SH-SY5Y (cell line): ENCODE results near the gene ENAH.

ENCODE experiments used
- GATA2 ChIP-seq: IDR thresholded peaks from 2 replicates; pipeline ENCODE4 v1.6.1; 2011; ENCODE audit warnings: mild to moderate bottlenecking, low read depth, low read length
- GATA3 ChIP-seq: IDR thresholded peaks from 2 replicates; pipeline ENCODE4 v1.6.1; 2011; ENCODE audit warnings: low read depth, mild to moderate bottlenecking, low read length, moderate library complexity

Gene ENAH

GRCh38 chr1:225458222-225458631 lies 194.7 kb downstream of the ENAH start:
- TF ChIP-seq GATA2, result no peak
- no peak for TF ChIP-seq GATA3

GRCh38 chr1:225454733-225455132 lies 198.2 kb downstream of the ENAH start:
- TF ChIP-seq GATA2 (no peak), GATA3 (no peak)

- TF ChIP-seq GATA2 (no peak), GATA3 (no peak)
Measured at GRCh38 chr1:225453797-225454648, 198.9 kb downstream of the ENAH start.

DNA sequence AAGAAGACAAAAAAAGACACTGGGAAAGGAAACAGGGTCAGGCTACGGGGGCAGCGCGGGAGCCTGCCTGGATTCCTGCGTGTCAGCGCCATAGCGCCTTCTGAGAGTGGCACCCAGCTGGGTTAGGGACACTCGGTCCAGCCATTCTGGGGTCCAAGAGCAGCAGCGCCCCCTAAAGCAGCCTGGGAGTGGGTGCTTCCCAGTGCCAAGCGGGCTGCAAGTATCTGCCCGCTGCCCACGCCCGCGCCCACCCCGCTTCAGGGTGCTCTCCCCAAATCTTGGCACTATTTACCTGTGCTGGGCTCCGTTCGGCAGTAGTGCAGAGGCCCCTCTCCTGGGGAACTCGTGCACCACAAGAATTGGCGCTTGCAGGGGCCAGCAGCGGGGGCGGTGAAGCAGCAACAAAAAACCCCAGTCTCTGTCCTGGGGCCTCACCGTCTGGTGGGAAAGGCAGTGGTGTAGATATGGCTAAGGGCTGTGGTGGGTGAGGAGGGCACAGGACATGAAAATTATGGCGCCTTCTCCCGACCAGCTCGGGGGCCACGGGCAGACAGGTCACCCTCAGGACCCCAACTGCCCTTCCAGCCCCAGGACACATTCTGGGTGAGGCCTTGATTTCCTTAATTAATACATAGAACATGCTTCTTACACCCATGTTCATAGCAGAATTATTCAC lies 200.9 kb downstream of the ENAH start:
- TF ChIP-seq GATA3, result no peak
- no peak for TF ChIP-seq GATA2

DNA sequence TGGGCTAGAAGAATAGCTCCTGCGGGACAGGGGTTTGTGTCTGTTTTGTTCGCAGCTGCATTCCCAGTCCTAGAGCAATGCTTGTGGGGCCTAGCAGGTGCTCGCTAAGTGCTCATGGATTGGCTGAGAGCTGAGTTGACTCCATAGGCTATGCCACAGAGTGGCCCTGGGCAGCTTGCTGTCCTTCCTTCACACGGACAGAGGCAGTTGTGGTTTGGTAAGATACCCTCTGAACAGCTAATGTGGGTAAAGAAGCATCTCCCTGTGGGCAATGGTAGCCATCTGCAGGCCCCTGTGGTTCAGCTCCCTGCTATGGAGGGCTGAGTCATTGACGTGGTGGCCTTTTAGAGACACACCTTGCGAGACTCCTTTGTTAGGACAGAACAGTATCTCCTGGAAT lies 201.6 kb downstream of the ENAH start:
- TF ChIP-seq GATA2 (no peak), GATA3 (no peak)

GRCh38 chr1:225450491-225451191 lies 202.3 kb downstream of the ENAH start:
- no peak for TF ChIP-seq GATA3
- TF ChIP-seq GATA2, result no peak

DNA sequence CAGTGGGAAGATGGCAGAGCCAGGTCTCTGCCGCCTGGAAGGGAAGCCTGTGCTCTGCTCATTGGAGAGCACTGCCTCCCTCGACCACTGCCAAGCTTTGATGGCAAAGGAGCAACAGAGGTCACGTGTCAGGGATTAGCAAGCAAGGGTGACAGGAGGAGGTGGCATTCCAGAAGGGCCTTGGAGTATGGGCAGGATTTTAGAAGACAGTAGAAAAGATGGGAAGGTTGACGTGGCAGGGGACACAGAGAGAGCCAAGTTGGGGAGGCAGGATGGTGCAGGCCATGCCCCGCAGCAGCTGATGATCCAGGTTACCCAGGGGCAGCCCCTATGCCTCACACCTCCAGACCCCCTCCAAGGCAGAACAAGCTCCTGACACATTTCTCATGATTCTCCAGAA lies 203.1 kb downstream of the ENAH start:
- TF ChIP-seq GATA2, result no peak
- TF ChIP-seq GATA3, result no peak

GRCh38 chr1:225449261-225449660 lies 203.7 kb downstream of the ENAH start:
- TF ChIP-seq GATA2 (no peak), GATA3 (no peak)

DNA sequence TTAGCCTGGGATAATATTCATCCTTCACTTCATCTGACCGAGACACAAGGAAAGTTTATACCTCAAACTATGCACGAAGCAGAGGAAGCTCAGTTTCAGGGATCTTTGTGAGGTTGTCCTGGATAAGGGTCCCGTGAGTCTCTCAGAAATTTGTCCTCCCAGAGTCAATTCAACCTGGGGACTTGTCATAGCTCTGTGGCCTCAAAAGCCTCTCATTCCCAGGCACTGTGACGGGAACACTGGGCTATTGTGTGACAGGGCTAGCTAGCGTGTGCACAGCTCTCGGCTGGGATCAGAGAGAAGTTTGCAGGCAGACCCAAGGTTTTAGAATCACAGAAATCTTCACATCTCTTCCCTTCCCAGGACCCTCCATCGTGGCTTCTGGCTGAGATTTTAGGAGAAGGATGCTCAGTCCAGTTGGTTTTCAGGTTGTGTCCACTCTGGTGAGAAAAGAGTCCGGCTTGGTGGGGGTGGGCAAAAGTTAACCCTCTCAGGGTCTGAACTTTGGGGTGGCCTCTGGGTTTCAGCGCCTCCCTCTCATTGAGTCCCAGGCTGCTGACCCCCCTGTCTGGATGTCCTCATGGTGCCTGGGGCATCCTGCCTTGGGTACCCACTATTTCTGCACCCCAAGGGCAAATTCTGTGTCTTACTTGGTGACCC lies 204.6 kb downstream of the ENAH start:
- TF ChIP-seq GATA3, result no peak
- TF ChIP-seq GATA2, result no peak

- TF ChIP-seq GATA3 (no peak), GATA2 (no peak)
Measured at GRCh38 chr1:225447650-225448089, 205.3 kb downstream of the ENAH start.

DNA sequence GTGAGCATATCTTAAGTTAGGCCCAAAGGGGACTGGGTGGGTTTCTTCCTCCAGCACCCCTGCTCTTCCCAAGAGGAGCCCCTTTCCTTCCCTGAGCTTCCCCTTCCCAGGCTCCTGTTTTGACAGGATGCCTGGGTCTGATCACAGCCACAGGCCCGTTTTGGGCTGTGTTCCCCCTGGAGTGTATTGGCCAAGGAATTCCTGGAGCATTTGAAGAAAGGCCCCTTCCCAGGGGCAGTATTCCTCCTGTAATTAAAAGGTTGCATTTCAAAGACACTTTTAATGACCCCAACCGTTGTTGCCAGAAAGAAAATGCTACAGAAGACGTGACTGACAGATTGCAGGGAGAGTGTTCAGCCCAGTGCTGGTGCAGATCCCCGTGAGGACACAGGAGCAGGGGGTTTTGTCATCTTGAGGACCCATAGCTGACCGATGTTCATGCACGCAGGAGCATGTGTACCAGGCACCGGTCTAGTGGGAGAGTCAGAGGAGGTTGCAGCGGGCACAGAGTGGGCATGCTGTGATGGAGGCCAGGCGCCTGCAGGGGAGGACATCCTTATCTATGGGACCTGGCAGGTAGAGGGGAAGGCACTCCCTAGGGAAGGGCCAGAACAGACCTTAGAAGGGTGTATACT lies 205.8 kb downstream of the ENAH start:
- no peak for TF ChIP-seq GATA3
- TF ChIP-seq GATA2, result no peak

- no peak for TF ChIP-seq GATA3
Measured at GRCh38 chr1:225446595-225446960, 206.3 kb downstream of the ENAH start.

DNA sequence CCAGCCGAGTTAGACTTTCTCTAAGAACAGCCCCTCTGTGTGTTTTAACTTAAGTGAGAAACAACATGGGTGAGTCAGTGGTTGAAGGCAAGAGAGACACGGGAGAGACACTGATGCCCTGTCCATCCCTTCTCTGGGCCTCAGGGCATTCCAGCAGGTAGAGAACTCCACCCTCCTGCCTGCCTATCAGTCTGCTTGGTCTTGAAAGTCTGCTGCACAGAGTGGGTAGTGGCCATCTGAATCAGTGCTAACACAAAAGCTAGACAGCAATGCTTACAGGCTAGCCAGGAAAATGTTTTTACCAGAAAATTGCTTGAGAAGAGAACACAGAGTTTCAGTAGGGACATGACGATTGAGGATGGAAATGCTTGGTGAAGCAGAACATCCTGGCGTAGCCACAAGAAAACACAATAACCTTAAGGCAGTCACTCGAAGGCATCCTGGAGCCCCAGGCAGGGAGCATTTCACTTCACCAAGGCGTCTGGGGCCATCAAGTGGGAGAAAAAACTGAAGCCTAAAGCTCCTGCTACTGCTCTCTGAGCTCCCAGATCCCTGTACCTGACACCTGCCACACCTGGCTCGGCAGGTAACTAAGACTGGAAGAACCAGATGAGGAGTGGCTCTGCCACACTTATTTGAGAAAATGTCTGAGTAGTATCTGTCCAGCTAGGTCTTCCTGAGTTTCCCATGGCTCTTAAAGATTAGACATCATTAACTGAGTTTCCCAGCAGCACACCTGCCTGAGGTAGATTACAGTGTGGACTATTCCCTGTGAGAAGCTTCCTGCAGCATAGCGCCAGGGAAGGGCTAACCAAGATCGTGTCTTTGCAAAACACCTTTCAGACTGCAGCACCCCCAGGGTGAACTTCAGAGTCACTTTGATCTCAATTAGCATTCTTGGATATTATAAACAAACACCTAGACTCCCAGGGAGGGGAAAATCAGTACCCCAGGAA lies 207.0 kb downstream of the ENAH start:
- TF ChIP-seq GATA2, result no peak
- no peak for TF ChIP-seq GATA3

DNA sequence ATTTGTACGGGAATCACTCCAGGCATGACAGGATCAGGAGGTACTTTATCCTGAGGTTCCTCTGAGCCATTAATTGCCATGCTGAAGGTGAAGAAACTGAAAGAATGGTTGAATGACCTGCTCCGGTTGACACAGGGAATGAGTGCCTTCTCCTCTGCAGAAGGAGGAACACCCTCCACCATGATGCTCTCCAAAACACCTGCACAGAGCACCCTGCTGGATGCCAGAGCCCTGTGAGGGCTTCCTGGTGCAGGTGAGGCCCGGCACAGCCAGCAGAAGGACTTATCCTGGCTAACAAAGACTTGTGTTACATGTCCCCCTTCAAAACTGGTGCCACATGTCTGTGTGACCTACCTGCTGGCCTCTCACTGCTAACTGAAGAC lies 210.8 kb downstream of the ENAH start:
- TF ChIP-seq GATA3 (no peak), GATA2 (no peak)
